KMS-11 (cell line): ENCODE results near the gene ERCC3.

Source experiments
- H2AFZ ChIP-seq: fragments of 200-600 bp; sonication (generic); 2 replicates; pipeline ENCODE4 v1.6.1; 2016; ENCODE audit warnings: antibody characterized with exemption, mixed run types, low read depth
- H3K27ac ChIP-seq: fragments of 200-600 bp; sonication (generic); 2 replicates; pipeline ENCODE4 v1.6.1; 2016; ENCODE audit warnings: mild to moderate bottlenecking, mixed run types
- H3K27me3 ChIP-seq: fragments of 200-600 bp; sonication (generic); 2 replicates; pipeline ENCODE4 v1.6.1; 2017; ENCODE audit warnings: mild to moderate bottlenecking, low read depth, mixed run types, moderate library complexity; ENCODE audit not compliant: insufficient read depth
- H3K36me3 ChIP-seq: fragments of 200-600 bp; sonication (generic); 2 replicates; pipeline ENCODE4 v1.6.1; 2017; ENCODE audit warnings: mild to moderate bottlenecking, mixed run types; ENCODE audit not compliant: insufficient read depth
- H3K4me1 ChIP-seq: fragments of 200-600 bp; sonication (generic); 2 replicates; pipeline ENCODE4 v1.6.1; 2016; ENCODE audit warnings: mild to moderate bottlenecking, low read depth, mixed run types; ENCODE audit not compliant: poor library complexity, severe bottlenecking
- H3K4me2 ChIP-seq: fragments of 200-600 bp; sonication (generic); 2 replicates; pipeline ENCODE4 v1.7.0; 2016; ENCODE audit warnings: mild to moderate bottlenecking, mixed run types
- H3K4me3 ChIP-seq: fragments of 200-600 bp; sonication (generic); IDR thresholded peaks from 2 replicates; pipeline ENCODE4 v1.6.1; 2017; ENCODE audit warnings: low read depth, low read length, mixed read lengths; ENCODE audit not compliant: insufficient read depth
- H3K79me2 ChIP-seq: fragments of 200-600 bp; sonication (generic); 2 replicates; pipeline ENCODE4 v1.6.1; 2016; ENCODE audit warnings: low read depth, mixed run types; ENCODE audit not compliant: insufficient read depth
- H3K9ac ChIP-seq: fragments of 200-600 bp; sonication (generic); 2 replicates; pipeline ENCODE4 v1.6.1; 2016; ENCODE audit warnings: mild to moderate bottlenecking, mixed run types
- H4K20me1 ChIP-seq: fragments of 200-600 bp; sonication (generic); 2 replicates; pipeline ENCODE4 v1.6.1; 2016; ENCODE audit warnings: mild to moderate bottlenecking, mixed run types; ENCODE audit not compliant: insufficient read depth
- TF ChIP-seq, protein P1 (sequence below): fragments of 200-600 bp; sonication (generic); conservative IDR thresholded peaks from 2 replicates; pipeline ENCODE4 v1.6.1; 2017; ENCODE audit warnings: low read depth, mild to moderate bottlenecking, antibody characterized with exemption, low read length, moderate library complexity, mixed read lengths

ERCC3 gene

DNA sequence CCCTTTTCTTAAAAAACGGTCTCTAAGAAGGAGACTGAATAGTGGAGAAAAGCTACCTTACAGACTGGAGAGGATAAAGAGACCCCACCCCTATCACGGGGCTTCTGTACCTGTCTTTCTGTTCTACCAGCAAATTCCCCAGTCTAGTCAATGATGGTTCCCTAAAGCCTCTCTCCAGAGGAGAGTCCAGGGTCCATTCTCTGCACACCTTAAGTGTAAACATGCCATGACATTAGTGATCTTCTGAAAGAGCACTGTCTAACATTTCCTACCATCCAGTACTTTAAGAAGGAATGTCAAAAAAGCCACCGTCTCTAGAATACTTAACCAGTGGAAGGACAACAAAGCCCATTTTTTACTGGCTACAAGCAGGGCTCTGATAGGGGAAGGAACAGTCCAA lies 17.0 kb upstream of the ERCC3 start:
- Histone ChIP-seq H4K20me1 (no peaks in the 10 kb centered on the region), H3K79me2 (no peaks in the 10 kb centered on the region), H3K4me2 (no peak overlapping the region), H2AFZ (no peak overlapping the region), H3K27me3 (no peaks in the 10 kb centered on the region), H3K4me1 (no peaks in the 10 kb centered on the region), H3K36me3 (peaks cover 3% of the 10 kb centered on the region; the same call in 1 of the 2 replicates), H3K9ac (no peak overlapping the region), H3K27ac (no peak overlapping the region), H3K4me3 (no peak overlapping the region)
- TF ChIP-seq, protein P1, sequence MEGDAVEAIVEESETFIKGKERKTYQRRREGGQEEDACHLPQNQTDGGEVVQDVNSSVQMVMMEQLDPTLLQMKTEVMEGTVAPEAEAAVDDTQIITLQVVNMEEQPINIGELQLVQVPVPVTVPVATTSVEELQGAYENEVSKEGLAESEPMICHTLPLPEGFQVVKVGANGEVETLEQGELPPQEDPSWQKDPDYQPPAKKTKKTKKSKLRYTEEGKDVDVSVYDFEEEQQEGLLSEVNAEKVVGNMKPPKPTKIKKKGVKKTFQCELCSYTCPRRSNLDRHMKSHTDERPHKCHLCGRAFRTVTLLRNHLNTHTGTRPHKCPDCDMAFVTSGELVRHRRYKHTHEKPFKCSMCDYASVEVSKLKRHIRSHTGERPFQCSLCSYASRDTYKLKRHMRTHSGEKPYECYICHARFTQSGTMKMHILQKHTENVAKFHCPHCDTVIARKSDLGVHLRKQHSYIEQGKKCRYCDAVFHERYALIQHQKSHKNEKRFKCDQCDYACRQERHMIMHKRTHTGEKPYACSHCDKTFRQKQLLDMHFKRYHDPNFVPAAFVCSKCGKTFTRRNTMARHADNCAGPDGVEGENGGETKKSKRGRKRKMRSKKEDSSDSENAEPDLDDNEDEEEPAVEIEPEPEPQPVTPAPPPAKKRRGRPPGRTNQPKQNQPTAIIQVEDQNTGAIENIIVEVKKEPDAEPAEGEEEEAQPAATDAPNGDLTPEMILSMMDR = no peak

DNA sequence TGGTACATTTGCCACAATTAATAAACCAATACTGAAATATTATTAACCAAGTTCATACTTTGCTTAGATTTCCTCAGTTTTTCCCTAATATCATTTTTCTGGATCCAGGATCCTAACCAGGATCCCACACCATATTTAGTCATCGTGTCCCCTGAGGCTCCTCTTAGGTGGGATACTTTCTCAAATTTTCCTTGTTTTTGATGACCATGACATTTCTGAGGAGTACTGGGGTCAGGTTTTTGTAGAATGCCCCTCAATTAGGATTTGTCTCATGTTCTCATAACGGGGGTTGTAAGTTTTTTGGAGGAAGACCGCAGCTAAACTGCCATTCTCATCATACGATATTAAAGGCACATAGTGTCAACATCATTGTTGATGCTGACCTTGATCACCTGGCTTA lies 15.5 kb upstream of the ERCC3 start:
- TF ChIP-seq, protein P1 = no peak
- H4K20me1 ChIP-seq = no peaks in the 10 kb centered on the region
- no peaks in the 10 kb centered on the region for H3K27me3 ChIP-seq
- no peak overlapping the region for H3K4me2 ChIP-seq
- no peaks in the 10 kb centered on the region for H3K4me1 ChIP-seq
- H3K27ac ChIP-seq = no peak overlapping the region
- H3K79me2 ChIP-seq = no peaks in the 10 kb centered on the region
- no peak overlapping the region for H2AFZ ChIP-seq
- no peak overlapping the region for H3K9ac ChIP-seq
- H3K36me3 ChIP-seq = peaks cover 3% of the 10 kb centered on the region; the same call in 1 of the 2 replicates
- no peak overlapping the region for H3K4me3 ChIP-seq

DNA sequence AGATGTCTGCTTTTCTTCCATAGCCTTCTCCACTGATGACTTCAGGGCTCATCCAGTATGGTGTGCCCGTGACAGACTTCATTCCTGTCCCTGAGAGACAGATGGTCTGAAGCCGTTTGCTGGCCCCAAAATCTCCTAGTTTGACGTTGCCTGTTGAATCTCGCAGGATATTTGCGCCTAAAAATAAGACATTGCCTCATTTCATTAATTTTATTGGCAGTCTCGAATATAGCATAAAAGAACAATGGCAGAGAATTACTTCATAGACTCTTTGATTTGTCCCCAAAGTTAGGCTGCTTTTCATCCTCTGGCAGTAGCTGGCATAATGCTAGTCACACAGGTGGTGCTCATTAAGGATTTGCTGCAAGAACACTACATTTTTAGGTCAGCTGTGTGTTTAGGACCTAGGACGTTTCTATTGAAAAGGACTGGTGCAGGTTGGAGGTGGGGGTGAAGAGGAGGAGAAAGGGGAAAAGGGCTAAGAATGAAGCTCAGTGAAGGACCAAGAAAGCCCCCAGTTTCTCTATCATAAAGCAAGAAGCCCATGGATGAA lies 14.7 kb upstream of the ERCC3 start:
- Histone ChIP-seq H3K79me2 (no peaks in the 10 kb centered on the region), H3K9ac (no peak overlapping the region), H2AFZ (no peak overlapping the region), H3K4me2 (no peak overlapping the region), H3K27ac (no peak overlapping the region), H3K27me3 (no peaks in the 10 kb centered on the region), H4K20me1 (no peaks in the 10 kb centered on the region), H3K36me3 (peaks cover 3% of the 10 kb centered on the region; the same call in 1 of the 2 replicates), H3K4me3 (no peak overlapping the region), H3K4me1 (no peaks in the 10 kb centered on the region)
- TF ChIP-seq, protein P1 = no peak

DNA sequence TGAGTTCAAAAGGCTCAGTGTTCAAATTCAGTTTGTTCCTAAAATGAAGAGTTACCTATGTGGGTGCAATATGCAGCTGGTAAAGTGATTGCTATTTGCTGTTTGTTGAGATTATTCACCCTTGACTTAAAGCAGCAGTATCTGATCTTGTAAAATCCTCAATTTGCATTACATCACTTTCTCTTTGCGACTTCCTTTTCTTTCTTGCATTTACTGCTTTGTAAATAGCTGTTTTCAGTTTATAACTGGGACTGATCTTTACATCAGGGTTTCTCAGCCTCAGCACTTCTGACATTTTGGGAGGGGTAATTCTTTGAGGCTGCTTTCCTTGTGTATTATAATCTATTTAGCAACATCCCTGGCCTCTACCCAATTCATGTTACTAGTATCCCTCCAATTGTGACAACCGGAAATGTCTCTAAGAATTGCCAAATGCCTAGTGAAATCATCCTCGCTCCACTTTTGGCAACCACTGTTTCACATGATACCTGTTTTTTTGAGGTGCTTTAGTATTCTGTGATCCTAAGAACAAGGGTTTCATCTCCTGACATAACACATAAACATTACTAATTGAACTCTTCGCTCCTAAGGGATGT lies 12.1 kb upstream of the ERCC3 start:
- no peaks in the 10 kb centered on the region for H3K36me3 ChIP-seq

More for the DNA sequence above, 12.1 kb upstream of the ERCC3 start:
- Histone ChIP-seq H2AFZ (no peak overlapping the region), H3K4me2 (no peak overlapping the region), H4K20me1 (no peaks in the 10 kb centered on the region), H3K27ac (no peak overlapping the region), H3K4me1 (no peaks in the 10 kb centered on the region), H3K79me2 (no peaks in the 10 kb centered on the region), H3K4me3 (no peak overlapping the region), H3K27me3 (no peaks in the 10 kb centered on the region), H3K9ac (no peak overlapping the region)
- TF ChIP-seq, protein P1 = no peak
